GM21786 (cell line): Measurements from ENCODE around the gene CDKAL1.

ENCODE experiments used
- ATAC-seq: cut with Tn5 transposase; IDR thresholded peaks from one replicate; pipeline ENCODE4 v1.9.1; 2021; ENCODE audit not compliant: unreplicated experiment

The CDKAL1 gene

GRCh38 chr6:20789162-20789561 is 254.9 kb downstream of the CDKAL1 start:
- no peak for ATAC-seq

GRCh38 chr6:20790032-20790791 is 256.0 kb downstream of the CDKAL1 start:
- no peak for ATAC-seq

DNA sequence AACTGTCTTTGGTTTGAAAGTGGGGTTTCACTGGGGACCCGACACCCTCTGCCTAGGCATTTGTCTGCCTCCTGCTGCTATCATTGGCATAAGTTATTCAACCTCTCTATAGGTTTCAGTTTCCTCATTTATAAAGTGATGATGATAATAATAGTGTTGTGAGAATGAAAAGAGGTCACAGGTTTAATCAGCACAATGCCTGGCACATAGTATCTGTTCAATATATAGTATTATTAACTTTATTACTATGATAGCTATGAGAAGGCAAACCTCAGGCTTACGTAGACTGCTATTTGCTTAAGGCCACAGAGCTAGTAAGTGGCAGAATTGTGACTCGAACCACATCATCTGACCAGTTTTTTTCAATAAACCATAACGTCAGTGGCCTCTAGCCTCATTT is 256.8 kb downstream of the CDKAL1 start:
- no peak for ATAC-seq

GRCh38 chr6:20791944-20792343 is 257.7 kb downstream of the CDKAL1 start:
- ATAC-seq, result no peak

DNA sequence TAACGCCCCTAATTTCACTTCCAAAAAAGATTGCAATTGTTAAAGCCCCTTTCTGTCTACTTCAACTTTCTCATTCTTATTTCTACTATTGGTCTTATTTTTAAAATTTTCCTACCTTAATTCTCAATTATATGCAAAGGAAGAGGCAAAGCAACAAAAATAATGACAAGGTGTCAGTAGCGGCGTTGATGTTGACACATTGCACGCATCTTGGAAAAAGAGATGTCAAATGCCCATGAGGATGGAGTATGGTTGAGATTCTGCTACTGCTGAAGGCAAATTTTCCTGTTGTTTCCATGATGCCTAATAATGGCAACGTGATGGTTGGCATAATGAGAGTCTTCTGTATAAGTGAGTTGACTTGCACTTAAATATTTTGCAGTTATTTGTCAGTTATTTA is 258.9 kb downstream of the CDKAL1 start:
- ATAC-seq, result no peak

DNA sequence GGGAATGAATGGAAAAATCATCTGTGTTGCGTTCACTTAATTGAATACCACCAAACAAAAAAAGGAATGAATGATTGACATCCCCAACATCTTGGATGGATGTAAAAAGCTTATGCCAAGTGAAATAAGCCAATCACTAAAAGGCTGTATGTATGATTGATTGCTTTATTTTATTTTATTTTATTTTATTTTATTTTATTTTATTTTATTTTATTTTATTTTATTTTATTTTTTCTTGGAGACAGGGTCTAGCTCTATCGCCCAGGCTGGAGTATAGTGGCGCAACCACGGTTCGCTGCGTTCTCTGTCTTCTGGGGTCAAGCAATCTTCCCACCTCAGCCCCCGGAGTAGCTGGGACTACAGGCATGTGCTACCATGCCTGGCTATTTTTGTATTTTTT is 263.3 kb downstream of the CDKAL1 start:
- no peak for ATAC-seq

DNA sequence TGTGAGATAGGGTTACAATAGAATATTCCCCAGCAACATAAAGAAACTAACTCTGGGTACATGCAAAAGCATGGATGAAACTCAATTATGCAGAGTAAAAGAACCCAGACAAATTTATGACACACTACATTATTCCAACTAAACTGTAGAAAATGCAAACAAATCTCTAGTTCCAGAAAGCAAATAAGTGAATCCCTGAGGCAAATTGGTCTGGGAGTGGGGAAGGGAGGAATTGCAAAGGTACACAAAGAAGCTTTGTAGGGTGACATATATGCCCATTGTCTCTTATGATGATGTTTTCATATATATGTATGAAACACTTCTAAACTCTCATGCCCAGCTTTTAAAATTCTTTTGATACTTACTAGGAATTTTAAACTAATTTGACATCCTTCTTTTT is 266.0 kb downstream of the CDKAL1 start:
- ATAC-seq, result no peak

- ATAC-seq, result no peak
Measured at GRCh38 chr6:20800653-20801052, 266.4 kb downstream of the CDKAL1 start.

- ATAC-seq, result no peak
Measured at GRCh38 chr6:20801595-20801994, 267.3 kb downstream of the CDKAL1 start.

- no peak for ATAC-seq
Measured at GRCh38 chr6:20802596-20802995, 268.3 kb downstream of the CDKAL1 start.

DNA sequence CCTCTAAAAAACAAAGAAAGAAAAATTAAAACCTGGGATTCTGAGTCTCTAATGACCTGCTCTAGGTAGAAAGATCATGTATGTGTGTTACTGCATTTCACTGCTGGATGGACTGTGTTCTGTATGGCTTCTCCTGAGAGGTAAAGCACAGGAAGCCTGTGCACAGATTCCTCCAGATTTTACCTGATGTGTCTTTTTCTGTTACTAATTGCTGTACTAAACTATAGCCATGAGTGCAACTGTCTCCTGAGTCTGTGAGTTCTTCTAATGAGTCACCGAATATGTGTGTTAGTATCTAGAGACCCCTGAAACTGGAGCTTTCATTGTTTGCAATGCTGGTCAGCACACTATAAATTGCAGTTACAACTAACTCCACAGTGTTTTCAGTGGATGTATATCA is 270.8 kb downstream of the CDKAL1 start:
- ATAC-seq, result peak; percentile 62

DNA sequence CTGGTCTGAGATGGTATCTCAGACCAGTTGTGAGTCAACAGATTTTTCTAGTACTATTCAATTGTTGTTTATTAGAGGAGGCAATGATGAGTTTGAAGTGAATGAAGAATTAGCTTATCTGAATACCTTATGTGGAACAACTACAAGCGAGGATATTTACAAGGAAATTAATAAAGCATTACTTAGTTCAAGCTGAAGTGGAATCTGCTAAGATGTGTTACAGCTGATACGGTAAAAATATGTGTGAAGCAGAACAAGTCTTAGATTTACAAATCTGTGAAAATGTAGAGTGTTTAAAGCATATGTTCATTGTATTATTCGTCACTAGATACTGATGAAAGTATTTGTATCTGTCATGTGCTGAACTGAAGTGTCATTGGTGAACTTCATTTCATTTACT is 272.4 kb downstream of the CDKAL1 start:
- ATAC-seq, result no peak

GRCh38 chr6:20808439-20808838 is 274.2 kb downstream of the CDKAL1 start:
- no peak for ATAC-seq

- ATAC-seq, result no peak
Measured at GRCh38 chr6:20808924-20809323, 274.7 kb downstream of the CDKAL1 start.

DNA sequence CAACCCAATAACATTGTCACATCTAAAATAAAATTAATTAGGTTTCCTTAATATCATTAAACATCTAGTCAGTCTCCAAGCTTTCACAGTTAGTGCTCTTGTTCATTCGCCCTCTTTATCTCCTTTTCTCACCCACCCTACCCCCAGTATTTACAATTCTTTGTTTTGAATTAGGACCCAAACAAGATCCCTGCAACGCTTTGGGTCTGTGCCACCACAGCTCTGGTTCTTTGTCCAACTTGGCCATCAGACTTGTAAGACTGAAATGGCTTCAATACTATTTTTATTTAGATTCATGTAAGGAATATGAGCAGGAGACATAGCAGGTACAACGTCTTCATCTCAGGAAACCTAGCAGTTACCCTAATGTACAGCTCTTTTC is 276.5 kb downstream of the CDKAL1 start:
- no peak for ATAC-seq

GRCh38 chr6:20811109-20811761 is 277.0 kb downstream of the CDKAL1 start:
- no peak for ATAC-seq

- no peak for ATAC-seq
Measured at GRCh38 chr6:20812776-20813175, 278.5 kb downstream of the CDKAL1 start.

DNA sequence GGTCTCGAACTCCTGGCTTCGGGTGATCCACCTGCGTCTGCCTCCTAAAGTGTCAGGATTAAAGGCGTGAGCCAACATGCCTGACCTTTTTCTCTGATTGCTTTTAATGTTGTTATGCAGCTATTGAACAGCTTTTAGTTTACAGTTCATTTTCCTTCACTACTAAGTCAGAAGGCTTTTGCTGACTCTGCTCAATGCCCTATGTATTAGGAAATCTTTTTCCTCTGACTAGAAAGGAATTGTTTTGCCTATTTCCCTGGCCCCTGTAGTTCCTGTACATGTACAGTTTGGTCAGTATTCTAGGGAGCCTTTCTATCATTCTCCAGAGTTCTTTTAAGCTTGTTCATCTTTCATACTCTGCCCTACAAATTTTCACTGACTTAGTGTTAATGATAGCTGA is 280.2 kb downstream of the CDKAL1 start:
- ATAC-seq, result no peak

GRCh38 chr6:20816126-20816525 is 281.9 kb downstream of the CDKAL1 start:
- ATAC-seq, result no peak

- no peak for ATAC-seq
Measured at GRCh38 chr6:20817806-20818320, 283.6 kb downstream of the CDKAL1 start.

GRCh38 chr6:20819774-20820400 is 285.6 kb downstream of the CDKAL1 start:
- ATAC-seq, result no peak

- no peak for ATAC-seq
Measured at GRCh38 chr6:20826378-20826777, 292.1 kb downstream of the CDKAL1 start.
